Loucy (cell line): Measurements from ENCODE around the gene OVOL1.

Experiments used
- H2AFZ ChIP-seq: fragments of 200-600 bp; sonication (generic); 2 replicates; pipeline ENCODE4 v1.6.0; 2016; ENCODE audit warnings: antibody characterized with exemption, mild to moderate bottlenecking, low read length, moderate library complexity
- H3F3A ChIP-seq: fragments of 200-600 bp; 2 replicates; pipeline ENCODE4 v1.6.0; 2016; ENCODE audit warnings: antibody characterized with exemption, low read depth, mild to moderate bottlenecking
- H3K27me3 ChIP-seq: fragments of 200-600 bp; sonication (generic); 2 replicates; pipeline ENCODE4 v1.6.1; 2014; ENCODE audit warnings: low read length, mild to moderate bottlenecking; ENCODE audit not compliant: insufficient read depth, poor library complexity, severe bottlenecking
- H3K36me3 ChIP-seq: fragments of 200-600 bp; sonication (generic); 2 replicates; pipeline ENCODE4 v1.6.1; 2016; ENCODE audit warnings: low read length; ENCODE audit not compliant: insufficient read depth
- H3K4me1 ChIP-seq: fragments of 200-600 bp; sonication (generic); 2 replicates; pipeline ENCODE4 v1.5.1; 2014; ENCODE audit warnings: low read length, mild to moderate bottlenecking; ENCODE audit not compliant: insufficient read depth, poor library complexity, severe bottlenecking
- H3K4me2 ChIP-seq: fragments of 200-600 bp; sonication (generic); 2 replicates; pipeline ENCODE4 v1.6.0; 2014; ENCODE audit warnings: antibody characterized with exemption, low read length, low read depth, mild to moderate bottlenecking; ENCODE audit not compliant: poor library complexity, severe bottlenecking
- H3K4me3 ChIP-seq: fragments of 200-600 bp; sonication (generic); 2 replicates; pipeline ENCODE4 v1.5.1; 2014; ENCODE audit warnings: low read length, mild to moderate bottlenecking, mixed read lengths; ENCODE audit not compliant: poor library complexity, severe bottlenecking
- H3K79me2 ChIP-seq: fragments of 200-600 bp; sonication (generic); 2 replicates; pipeline ENCODE4 v1.6.1; 2014; ENCODE audit warnings: low read length; ENCODE audit not compliant: insufficient read depth
- H3K9ac ChIP-seq: fragments of 200-600 bp; sonication (generic); 2 replicates; pipeline ENCODE4 v1.6.0; 2014; ENCODE audit warnings: mild to moderate bottlenecking, low read depth, low read length, moderate library complexity; ENCODE audit not compliant: poor library complexity, severe bottlenecking
- H3K9me2 ChIP-seq: fragments of 200-600 bp; sonication (generic); replicated peaks from 2 replicates; pipeline ENCODE4 v1.6.1; 2016; ENCODE audit warnings: low read depth, low read length, mixed read lengths
- H3K9me3 ChIP-seq: fragments of 200-600 bp; sonication (generic); 2 replicates; pipeline ENCODE4 v1.6.1; 2014; ENCODE audit warnings: mild to moderate bottlenecking, antibody characterized with exemption, low read length, low read depth; ENCODE audit not compliant: insufficient read depth
- H4K20me1 ChIP-seq: fragments of 200-600 bp; sonication (generic); 2 replicates; pipeline ENCODE4 v1.6.0; 2014; ENCODE audit warnings: antibody characterized with exemption, low read length, mild to moderate bottlenecking; ENCODE audit not compliant: insufficient read depth, poor library complexity, severe bottlenecking
- EZH2phosphoT487 ChIP-seq: fragments of 200-600 bp; IDR thresholded peaks from 2 replicates; pipeline ENCODE4 v1.6.1; 2018; ENCODE audit warnings: antibody characterized with exemption, mild to moderate bottlenecking, moderate library complexity, borderline replicate concordance
- TF ChIP-seq, protein P1 (sequence below): fragments of 200-600 bp; sonication (generic); conservative IDR thresholded peaks from 2 replicates; pipeline ENCODE4 v1.5.1; 2014; ENCODE audit warnings: mild to moderate bottlenecking, antibody characterized with exemption, low read length

Gene OVOL1

DNA sequence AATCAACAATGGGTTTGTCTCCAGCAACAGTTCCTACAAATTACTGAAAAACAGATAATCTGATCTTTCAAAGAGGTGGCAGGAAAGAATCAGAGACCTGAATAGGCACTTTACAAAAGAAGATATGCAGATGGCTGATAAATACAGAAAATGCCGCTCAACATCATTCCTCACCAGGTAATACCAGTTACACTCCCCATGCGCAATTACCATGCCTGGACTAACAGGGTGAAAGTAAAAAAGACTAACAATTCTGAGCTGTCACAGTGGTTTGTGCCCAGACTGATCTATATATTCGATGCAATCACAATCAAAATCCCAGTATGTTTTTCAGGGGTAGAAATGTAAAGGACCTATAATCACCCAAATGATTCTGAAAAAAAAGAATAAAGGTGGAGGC is 56.9 kb downstream of the OVOL1 start:
- Histone ChIP-seq H4K20me1 (no peaks in the 10 kb centered on the region), H3K79me2 (no peaks in the 10 kb centered on the region), H3K9me2 (no peaks in the 10 kb centered on the region), H3F3A (no peaks in the 10 kb centered on the region), H3K9me3 (no peaks in the 10 kb centered on the region), H3K4me3 (no peak overlapping the region), H3K36me3 (no peaks in the 10 kb centered on the region), H3K9ac (no peak overlapping the region), H3K4me2 (no peak overlapping the region), H3K4me1 (no peaks in the 10 kb centered on the region), H3K27me3 (no peaks in the 10 kb centered on the region), H2AFZ (no peak overlapping the region)
- no peak for TF ChIP-seq EZH2phosphoT487
- TF ChIP-seq, protein P1, sequence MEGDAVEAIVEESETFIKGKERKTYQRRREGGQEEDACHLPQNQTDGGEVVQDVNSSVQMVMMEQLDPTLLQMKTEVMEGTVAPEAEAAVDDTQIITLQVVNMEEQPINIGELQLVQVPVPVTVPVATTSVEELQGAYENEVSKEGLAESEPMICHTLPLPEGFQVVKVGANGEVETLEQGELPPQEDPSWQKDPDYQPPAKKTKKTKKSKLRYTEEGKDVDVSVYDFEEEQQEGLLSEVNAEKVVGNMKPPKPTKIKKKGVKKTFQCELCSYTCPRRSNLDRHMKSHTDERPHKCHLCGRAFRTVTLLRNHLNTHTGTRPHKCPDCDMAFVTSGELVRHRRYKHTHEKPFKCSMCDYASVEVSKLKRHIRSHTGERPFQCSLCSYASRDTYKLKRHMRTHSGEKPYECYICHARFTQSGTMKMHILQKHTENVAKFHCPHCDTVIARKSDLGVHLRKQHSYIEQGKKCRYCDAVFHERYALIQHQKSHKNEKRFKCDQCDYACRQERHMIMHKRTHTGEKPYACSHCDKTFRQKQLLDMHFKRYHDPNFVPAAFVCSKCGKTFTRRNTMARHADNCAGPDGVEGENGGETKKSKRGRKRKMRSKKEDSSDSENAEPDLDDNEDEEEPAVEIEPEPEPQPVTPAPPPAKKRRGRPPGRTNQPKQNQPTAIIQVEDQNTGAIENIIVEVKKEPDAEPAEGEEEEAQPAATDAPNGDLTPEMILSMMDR = no peak

DNA sequence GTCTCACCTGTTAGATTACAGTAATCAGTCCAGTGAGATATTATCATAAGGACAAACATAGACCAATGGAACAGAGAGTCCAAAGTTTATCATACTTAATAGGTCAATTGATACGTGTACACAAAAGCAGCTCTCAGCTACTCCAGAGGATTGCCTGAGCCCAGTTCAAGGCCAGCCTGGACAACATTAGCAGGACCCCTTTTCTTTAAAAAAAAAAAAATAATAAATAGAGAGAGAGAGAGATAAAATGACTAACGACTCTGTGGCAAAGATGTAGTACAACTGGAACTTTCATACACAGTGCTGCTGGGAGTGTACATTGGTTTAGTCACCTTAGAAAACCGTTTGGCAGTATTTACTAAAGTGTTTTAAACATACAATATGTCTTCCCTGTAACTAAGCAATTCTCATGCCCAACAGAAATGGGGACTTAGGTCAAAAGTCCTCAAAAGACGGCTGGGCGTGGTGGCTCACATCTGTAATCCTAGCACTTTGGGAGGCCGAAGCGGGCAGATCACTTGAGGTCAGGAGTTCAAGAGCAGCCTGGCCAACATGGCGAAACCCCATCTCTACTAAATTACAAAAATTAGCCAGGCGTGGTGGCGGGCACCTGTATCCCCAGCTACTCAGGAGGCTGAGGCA is 57.5 kb downstream of the OVOL1 start:
- Histone ChIP-seq H3K4me2 (no peak overlapping the region), H2AFZ (no peak overlapping the region), H3K4me3 (no peak overlapping the region), H3F3A (no peaks in the 10 kb centered on the region), H3K9me2 (no peaks in the 10 kb centered on the region), H3K79me2 (no peaks in the 10 kb centered on the region), H3K9ac (no peak overlapping the region), H3K9me3 (no peaks in the 10 kb centered on the region), H4K20me1 (no peaks in the 10 kb centered on the region), H3K4me1 (no peaks in the 10 kb centered on the region), H3K27me3 (no peaks in the 10 kb centered on the region), H3K36me3 (no peaks in the 10 kb centered on the region)
- no peak for TF ChIP-seq EZH2phosphoT487
- TF ChIP-seq, protein P1 = no peak
